GM21515 (cell line): ENCODE data around the gene RAB26.

Experiments used
- ATAC-seq: cut with Tn5 transposase; IDR thresholded peaks from one replicate; pipeline ENCODE4 v1.9.1; 2021; ENCODE audit not compliant: unreplicated experiment

RAB26 gene

GRCh38 chr16:2142942-2143877, 5.2 kb upstream of the RAB26 start:
- no peak for ATAC-seq

- ATAC-seq: no peak
Measured at GRCh38 chr16:2143878-2144485, 4.4 kb upstream of the RAB26 start.

- ATAC-seq: no peak
Measured at GRCh38 chr16:2145843-2146242, 2.6 kb upstream of the RAB26 start.

- ATAC-seq: no peak
Measured at GRCh38 chr16:2147378-2147777, 1.0 kb upstream of the RAB26 start.

GRCh38 chr16:2148714-2149629, 547 bp downstream of the RAB26 start:
- no peak for ATAC-seq

- ATAC-seq: no peak
Measured at GRCh38 chr16:2149630-2150417, 1.4 kb downstream of the RAB26 start.

GRCh38 chr16:2150418-2151187, 2.2 kb downstream of the RAB26 start:
- no peak for ATAC-seq

- no peak for ATAC-seq
Measured at GRCh38 chr16:2151188-2152091, 3.0 kb downstream of the RAB26 start.

GRCh38 chr16:2152695-2153506, 4.5 kb downstream of the RAB26 start:
- no peak for ATAC-seq

GRCh38 chr16:2154533-2155090, 6.2 kb downstream of the RAB26 start:
- ATAC-seq: no peak

- peak; percentile 81 for ATAC-seq
Measured at GRCh38 chr16:2155091-2155950, 6.9 kb downstream of the RAB26 start, which contains the start of gene TRAF7. TSS of gene TRAF7 (plus strand) at chr16:2155782. CDS start at chr16:2163921, 8,139 bp downstream.

- no peak for ATAC-seq
Measured at GRCh38 chr16:2155977-2156848, 7.8 kb downstream of the RAB26 start.

GRCh38 chr16:2156849-2157224, 8.4 kb downstream of the RAB26 start:
- no peak for ATAC-seq

GRCh38 chr16:2157480-2158261, 9.2 kb downstream of the RAB26 start:
- no peak for ATAC-seq

GRCh38 chr16:2158262-2158638, 9.8 kb downstream of the RAB26 start:
- no peak for ATAC-seq
